Measurements from ENCODE around the gene MLN. TPM values are rescaled to one million over a fixed set of nuclear protein-coding genes. Genes with fewer than 3 reads are reported as not detected.
A peak's percentile ranks its signal among the peaks of the same experiment; 100 is the strongest.

The MLN gene
- total RNA-seq, 1 donor from 2014 or later: not detected

DNA sequence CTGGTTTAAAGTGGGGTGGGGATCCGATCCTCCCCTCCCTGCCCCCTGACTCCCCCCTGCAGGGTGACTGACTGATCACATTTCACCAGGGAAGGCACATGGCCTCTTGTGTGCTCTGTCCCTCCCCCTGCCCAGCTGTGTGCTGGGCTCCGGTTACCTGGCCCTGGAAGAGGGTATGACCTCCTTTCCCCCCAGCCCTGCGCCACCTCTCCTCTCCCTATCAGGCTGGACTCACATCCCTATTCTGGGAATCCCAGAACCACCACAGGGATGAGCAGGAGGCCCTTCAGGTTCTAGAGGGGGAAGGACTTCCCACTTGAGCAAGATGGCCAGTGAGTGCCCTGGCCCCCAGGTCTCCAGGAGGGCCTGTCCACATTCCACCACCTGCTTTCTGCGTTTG lies 55.0 kb downstream of the MLN start:
- Mint-ChIP-seq H3K9me3 (ENCODE audit: unreplicated experiment) (no peaks in the 10 kb centered on the region), H3K27me3 (ENCODE audit: unreplicated experiment) (peaks cover 14% of the 10 kb centered on the region), H3K4me1 (ENCODE audit: unreplicated experiment) (peaks cover 9% of the 10 kb centered on the region), H3K4me3 (ENCODE audit: unreplicated experiment) (no peak overlapping the region), H3K36me3 (ENCODE audit: low read depth, unreplicated experiment) (peaks cover 4% of the 10 kb centered on the region), H3K27ac (ENCODE audit: unreplicated experiment) (no peak overlapping the region)
- TF ChIP-seq, protein P1, sequence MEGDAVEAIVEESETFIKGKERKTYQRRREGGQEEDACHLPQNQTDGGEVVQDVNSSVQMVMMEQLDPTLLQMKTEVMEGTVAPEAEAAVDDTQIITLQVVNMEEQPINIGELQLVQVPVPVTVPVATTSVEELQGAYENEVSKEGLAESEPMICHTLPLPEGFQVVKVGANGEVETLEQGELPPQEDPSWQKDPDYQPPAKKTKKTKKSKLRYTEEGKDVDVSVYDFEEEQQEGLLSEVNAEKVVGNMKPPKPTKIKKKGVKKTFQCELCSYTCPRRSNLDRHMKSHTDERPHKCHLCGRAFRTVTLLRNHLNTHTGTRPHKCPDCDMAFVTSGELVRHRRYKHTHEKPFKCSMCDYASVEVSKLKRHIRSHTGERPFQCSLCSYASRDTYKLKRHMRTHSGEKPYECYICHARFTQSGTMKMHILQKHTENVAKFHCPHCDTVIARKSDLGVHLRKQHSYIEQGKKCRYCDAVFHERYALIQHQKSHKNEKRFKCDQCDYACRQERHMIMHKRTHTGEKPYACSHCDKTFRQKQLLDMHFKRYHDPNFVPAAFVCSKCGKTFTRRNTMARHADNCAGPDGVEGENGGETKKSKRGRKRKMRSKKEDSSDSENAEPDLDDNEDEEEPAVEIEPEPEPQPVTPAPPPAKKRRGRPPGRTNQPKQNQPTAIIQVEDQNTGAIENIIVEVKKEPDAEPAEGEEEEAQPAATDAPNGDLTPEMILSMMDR (IDR thresholded peaks at IDR 0.05; ENCODE audit: unreplicated experiment): no peak
- DNase-seq (ENCODE audit: low spot score): no peak

DNA sequence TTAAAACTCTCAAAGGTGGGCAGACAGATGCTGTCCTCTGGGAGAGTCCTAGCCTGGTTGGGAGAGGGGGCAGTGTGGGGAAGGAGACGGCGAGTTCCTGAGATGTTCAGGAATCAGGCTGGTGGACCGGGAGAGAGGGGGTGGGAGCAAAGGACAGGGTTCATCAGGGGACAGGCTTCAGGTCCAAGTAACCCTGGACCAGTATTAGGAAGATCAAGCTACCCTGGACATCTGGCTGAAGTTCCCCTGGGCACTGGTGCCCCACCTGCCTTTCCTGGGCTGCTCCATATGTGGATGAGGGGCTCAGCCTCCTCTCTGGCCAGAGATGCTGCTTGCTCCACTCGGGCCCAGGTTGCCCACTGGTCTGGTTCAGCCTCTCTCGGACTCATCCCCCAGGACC lies 56.0 kb downstream of the MLN start:
- Mint-ChIP-seq H3K27me3 (ENCODE audit: unreplicated experiment) (peaks cover 14% of the 10 kb centered on the region), H3K4me1 (ENCODE audit: unreplicated experiment) (peaks cover 9% of the 10 kb centered on the region), H3K4me3 (ENCODE audit: unreplicated experiment) (no peak overlapping the region), H3K27ac (ENCODE audit: unreplicated experiment) (no peak overlapping the region), H3K9me3 (ENCODE audit: unreplicated experiment) (no peaks in the 10 kb centered on the region), H3K36me3 (ENCODE audit: low read depth, unreplicated experiment) (no peaks in the 10 kb centered on the region)
- TF ChIP-seq, protein P1 (IDR thresholded peaks at IDR 0.05; ENCODE audit: unreplicated experiment): no peak
- no peak for DNase-seq (ENCODE audit: low spot score)

DNA sequence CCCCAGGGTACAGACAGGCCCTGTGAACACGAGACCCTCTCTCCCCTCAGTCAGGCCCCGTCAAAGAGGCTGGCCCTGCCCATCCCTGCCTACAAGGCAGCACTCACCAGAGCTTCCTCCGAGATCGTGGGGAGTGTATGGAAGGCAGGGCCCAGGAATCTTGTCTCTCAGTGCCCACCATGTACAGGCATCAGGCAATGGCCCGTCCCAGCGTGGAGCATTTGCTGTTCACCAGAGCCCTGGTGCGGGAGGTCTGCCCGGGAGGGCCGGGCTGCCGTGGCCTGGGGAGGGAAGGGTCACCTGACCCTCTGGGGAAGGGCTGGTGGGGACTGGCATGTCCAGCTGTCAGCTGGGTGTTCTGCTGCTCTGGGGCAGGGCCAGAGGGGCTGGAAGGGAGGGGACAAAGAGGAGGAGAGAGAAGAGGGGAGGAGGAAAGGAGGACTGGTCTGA lies 57.1 kb downstream of the MLN start, which contains the start of gene IP6K3:
IP6K3 (minus strand) TSS at position 255 of the 450 bp plus-strand sequence. CDS start 11,429 bp downstream, outside the sequence.
- Mint-ChIP-seq H3K4me3 (ENCODE audit: unreplicated experiment) (no peak within 1 kb of the TSS), H3K36me3 (ENCODE audit: low read depth, unreplicated experiment) (no peaks in the 10 kb centered on the region), H3K9me3 (ENCODE audit: unreplicated experiment) (no peaks in the 10 kb centered on the region), H3K27me3 (ENCODE audit: unreplicated experiment) (peaks cover 14% of the 10 kb centered on the region), H3K4me1 (ENCODE audit: unreplicated experiment) (peaks cover 9% of the 10 kb centered on the region), H3K27ac (ENCODE audit: unreplicated experiment) (peak within 1 kb of the TSS; percentile 24)
- no peak for DNase-seq (ENCODE audit: low spot score)
- TF ChIP-seq, protein P1 (IDR thresholded peaks at IDR 0.05; ENCODE audit: unreplicated experiment): no peak

DNA sequence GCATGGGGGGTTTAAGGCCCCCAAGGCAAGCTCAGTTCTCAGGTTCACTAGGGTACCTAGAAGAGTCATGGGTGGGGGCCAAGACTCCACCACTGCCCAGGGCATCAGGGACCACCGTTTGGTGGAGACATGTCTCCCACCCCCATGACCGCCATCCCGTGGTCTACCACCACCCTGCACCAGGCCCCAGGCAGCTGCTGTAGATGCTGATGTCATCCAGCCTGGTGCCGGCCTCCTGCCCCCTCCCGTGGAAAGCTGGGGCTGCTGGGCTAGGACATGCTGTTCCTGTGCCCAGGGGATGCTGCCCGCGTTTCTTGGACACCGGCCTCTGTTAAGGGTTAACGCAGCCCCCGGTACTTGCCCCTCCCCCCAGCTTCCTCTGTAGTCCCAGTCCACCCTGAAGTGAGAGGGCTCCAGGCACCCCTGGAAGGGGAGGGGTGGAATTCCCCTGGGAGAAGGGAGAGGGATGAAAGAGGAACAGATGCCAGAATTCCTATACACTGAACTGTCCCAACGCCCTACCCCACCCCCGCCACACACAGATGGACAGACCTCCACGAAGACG lies 57.7 kb downstream of the MLN start:
- H3K27ac Mint-ChIP-seq (ENCODE audit: unreplicated experiment): no peak overlapping the region
- H3K36me3 Mint-ChIP-seq (ENCODE audit: low read depth, unreplicated experiment): no peaks in the 10 kb centered on the region
- peaks cover 14% of the 10 kb centered on the region for H3K27me3 Mint-ChIP-seq (ENCODE audit: unreplicated experiment)
- peaks cover 9% of the 10 kb centered on the region for H3K4me1 Mint-ChIP-seq (ENCODE audit: unreplicated experiment)
- no peaks in the 10 kb centered on the region for H3K9me3 Mint-ChIP-seq (ENCODE audit: unreplicated experiment)
- no peak overlapping the region for H3K4me3 Mint-ChIP-seq (ENCODE audit: unreplicated experiment)
- no peak for DNase-seq (ENCODE audit: low spot score)
- TF ChIP-seq, protein P1 (IDR thresholded peaks at IDR 0.05; ENCODE audit: unreplicated experiment): no peak

DNA sequence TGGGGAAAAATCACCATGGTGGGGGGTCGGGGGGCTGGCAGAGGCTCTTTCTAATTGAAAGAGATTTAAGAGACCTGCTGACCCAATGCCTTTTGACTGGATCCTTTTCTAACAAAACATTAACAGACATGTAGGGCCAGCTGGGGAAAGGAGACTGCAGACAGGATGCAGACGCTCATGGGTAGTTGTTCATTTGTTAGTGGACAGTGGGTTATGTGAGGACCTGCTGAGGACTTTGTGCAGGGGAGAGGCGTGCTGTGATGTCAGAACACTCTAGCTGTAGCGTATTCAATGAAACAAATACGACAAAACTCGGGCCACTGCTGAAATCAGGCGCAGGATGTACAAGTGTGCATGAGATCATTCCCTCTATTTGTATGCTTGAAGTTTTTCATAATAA lies 58.3 kb downstream of the MLN start:
- Mint-ChIP-seq H3K4me3 (ENCODE audit: unreplicated experiment) (no peak overlapping the region), H3K9me3 (ENCODE audit: unreplicated experiment) (no peaks in the 10 kb centered on the region), H3K27me3 (ENCODE audit: unreplicated experiment) (peaks cover 14% of the 10 kb centered on the region), H3K27ac (ENCODE audit: unreplicated experiment) (no peak overlapping the region), H3K4me1 (ENCODE audit: unreplicated experiment) (peaks cover 9% of the 10 kb centered on the region), H3K36me3 (ENCODE audit: low read depth, unreplicated experiment) (no peaks in the 10 kb centered on the region)
- TF ChIP-seq, protein P1 (IDR thresholded peaks at IDR 0.05; ENCODE audit: unreplicated experiment): no peak
- DNase-seq (ENCODE audit: low spot score): no peak

Data from endothelial cell (in vitro differentiated cells).